WTC11 (cell line): ENCODE results near the gene ANKRD66. TPM values are rescaled to one million over a fixed set of nuclear protein-coding genes. Genes with fewer than 3 reads are reported as not detected.
A peak's percentile ranks its signal among the peaks of the same experiment; 100 is the strongest.

Experiments
- ATAC-seq: fragments of 200-7000 bp; cut with Tn5 transposase; 2 replicates; pipeline ENCODE4 v1.10.0; 2021; ENCODE audit warnings: mild to moderate bottlenecking, moderate library complexity
- CTCF ChIA-PET: fragments of 300-600 bp; sonication (Branson Sonifier 250); formaldehyde crosslinking; loops from one replicate; lab custom pipeline; 2021; ENCODE audit warnings: antibody characterized with exemption; lab: Charles Lee
- POLR2A ChIA-PET: fragments of 350-600 bp; sonication (Branson Sonifier 250); formaldehyde crosslinking; loops from one replicate; lab custom pipeline; 2021; ENCODE audit warnings: antibody characterized with exemption; lab: Charles Lee
- DNase-seq: peaks from one replicate; pipeline ENCODE4 v3.0.0; 2021; ENCODE audit warnings: low spot score
- H3K27ac Mint-ChIP-seq: 2 replicates; pipeline ENCODE4 v1.8.0; 2021; ENCODE audit warnings: mixed read lengths
- H3K27me3 Mint-ChIP-seq: 2 replicates; pipeline ENCODE4 v1.8.0; 2021; ENCODE audit warnings: low read depth, mild to moderate bottlenecking, moderate library complexity, mixed read lengths
- H3K36me3 Mint-ChIP-seq: 2 replicates; pipeline ENCODE4 v1.8.0; 2021; ENCODE audit warnings: mixed read lengths
- H3K4me1 Mint-ChIP-seq: 2 replicates; pipeline ENCODE4 v1.8.0; 2022; ENCODE audit warnings: mixed read lengths
- H3K4me3 Mint-ChIP-seq: 2 replicates; pipeline ENCODE4 v1.8.0; 2021; ENCODE audit warnings: mild to moderate bottlenecking, moderate library complexity, mixed read lengths
- H3K9me3 Mint-ChIP-seq: 2 replicates; pipeline ENCODE4 v1.8.0; 2021; ENCODE audit warnings: mixed read lengths
- CTCF ChIP-seq: fragments of 200-600 bp; IDR thresholded peaks from 2 replicates; pipeline ENCODE4 v1.8.0; 2022; ENCODE audit warnings: antibody characterized with exemption
- E2F1 ChIP-seq: sonication (generic); formaldehyde crosslinking; IDR thresholded peaks from 2 replicates; pipeline ENCODE4 v1.8.0; 2022; ENCODE audit warnings: mild to moderate bottlenecking, missing genetic modification reagents
- ELF4 ChIP-seq: sonication (generic); formaldehyde crosslinking; IDR thresholded peaks from 2 replicates; pipeline ENCODE4 v1.8.1; 2022; ENCODE audit warnings: low read depth, mild to moderate bottlenecking, moderate library complexity, missing genetic modification reagents
- EMX1 ChIP-seq: fragments of 250-450 bp; sonication (Bioruptor Pico); IDR thresholded peaks from 2 replicates; pipeline ENCODE4 v1.8.0; 2021; ENCODE audit warnings: mild to moderate bottlenecking
- ESRRA ChIP-seq: sonication (generic); formaldehyde crosslinking; IDR thresholded peaks from 2 replicates; pipeline ENCODE4 v1.8.1; 2022; ENCODE audit warnings: mild to moderate bottlenecking, missing genetic modification reagents, borderline replicate concordance
- HMGA2 ChIP-seq: fragments of 250-450 bp; sonication (Bioruptor Pico); IDR thresholded peaks from 2 replicates; pipeline ENCODE4 v1.4.0; 2021; ENCODE audit warnings: mild to moderate bottlenecking, moderate library complexity
- JUN ChIP-seq: sonication (generic); formaldehyde crosslinking; IDR thresholded peaks from 2 replicates; pipeline ENCODE4 v1.8.0; 2023; ENCODE audit warnings: mild to moderate bottlenecking, missing genetic modification reagents
- MAX ChIP-seq: sonication (generic); formaldehyde crosslinking; IDR thresholded peaks from 2 replicates; pipeline ENCODE4 v1.8.0; 2022; ENCODE audit warnings: mild to moderate bottlenecking, missing genetic modification reagents
- MLX ChIP-seq: sonication (generic); formaldehyde crosslinking; IDR thresholded peaks from 2 replicates; pipeline ENCODE4 v1.8.1; 2023; ENCODE audit warnings: mild to moderate bottlenecking, missing genetic modification reagents, moderate library complexity
- MXD4 ChIP-seq: fragments of 250-450 bp; sonication (Bioruptor Pico); IDR thresholded peaks from 2 replicates; pipeline ENCODE4 v1.8.0; 2021; ENCODE audit warnings: mild to moderate bottlenecking, moderate library complexity, borderline replicate concordance
- NFYB ChIP-seq: sonication (generic); formaldehyde crosslinking; conservative IDR thresholded peaks from 2 replicates; pipeline ENCODE4 v1.8.0; 2022; ENCODE audit warnings: low read depth, missing genetic modification reagents
- OVOL2 ChIP-seq: fragments of 250-450 bp; sonication (Bioruptor Pico); IDR thresholded peaks from 2 replicates; pipeline ENCODE4 v1.9.0; 2021; ENCODE audit warnings: mild to moderate bottlenecking, borderline replicate concordance
- PREB ChIP-seq: sonication (generic); formaldehyde crosslinking; IDR thresholded peaks from 2 replicates; pipeline ENCODE4 v1.8.1; 2022; ENCODE audit warnings: mild to moderate bottlenecking, missing genetic modification reagents, moderate library complexity, borderline replicate concordance
- TEAD1 ChIP-seq: sonication (generic); formaldehyde crosslinking; IDR thresholded peaks from 2 replicates; pipeline ENCODE4 v1.8.0; 2022; ENCODE audit warnings: mild to moderate bottlenecking, missing genetic modification reagents
- TEAD4 ChIP-seq: sonication (generic); formaldehyde crosslinking; IDR thresholded peaks from 2 replicates; pipeline ENCODE4 v1.8.0; 2022; ENCODE audit warnings: mild to moderate bottlenecking, missing genetic modification reagents
- TP53 ChIP-seq: sonication (generic); formaldehyde crosslinking; IDR thresholded peaks from 2 replicates; pipeline ENCODE4 v1.8.1; 2023; ENCODE audit warnings: mild to moderate bottlenecking, missing genetic modification reagents
- USF1 ChIP-seq: sonication (generic); formaldehyde crosslinking; IDR thresholded peaks from 2 replicates; pipeline ENCODE4 v1.8.0; 2022; ENCODE audit warnings: mild to moderate bottlenecking, missing genetic modification reagents
- ZBTB21 ChIP-seq: sonication (generic); formaldehyde crosslinking; IDR thresholded peaks from 2 replicates; pipeline ENCODE4 v1.8.1; 2023; ENCODE audit warnings: mild to moderate bottlenecking, missing genetic modification reagents, borderline replicate concordance
- ZBTB43 ChIP-seq: sonication (generic); formaldehyde crosslinking; IDR thresholded peaks from 2 replicates; pipeline ENCODE4 v1.8.1; 2023; ENCODE audit warnings: mild to moderate bottlenecking, missing genetic modification reagents
- ZNF512 ChIP-seq: sonication (generic); formaldehyde crosslinking; IDR thresholded peaks from 2 replicates; pipeline ENCODE4 v1.8.1; 2022; ENCODE audit warnings: missing genetic modification reagents, borderline replicate concordance
- ZNF532 ChIP-seq: fragments of 250-450 bp; sonication (Bioruptor Pico); IDR thresholded peaks from 2 replicates; pipeline ENCODE4 v1.9.0; 2021; ENCODE audit warnings: mild to moderate bottlenecking, borderline replicate concordance
- ZNF671 ChIP-seq: fragments of 250-450 bp; sonication (Bioruptor Pico); IDR thresholded peaks from 2 replicates; pipeline ENCODE4 v1.8.0; 2021; ENCODE audit warnings: mild to moderate bottlenecking
- total RNA-seq: library from RNA; stranded (reverse); gene quantifications from 3 replicates; pipeline ENCODE4 v1.2.3, GENCODE V29; 2021

Gene ANKRD66
- total RNA-seq, 1 experiment from 2014 or later: not detected

- TF ChIP-seq MXD4 (CRISPR knock-in tag) (no peak), ESRRA (no peak), ZBTB21 (CRISPR knock-in tag) (no peak), ZNF671 (CRISPR knock-in tag) (no peak), OVOL2 (CRISPR knock-in tag) (no peak), NFYB (no peak), MLX (no peak), TEAD4 (CRISPR knock-in tag) (no peak), EMX1 (no peak), ZBTB43 (no peak), USF1 (CRISPR knock-in tag) (no peak)
These were observed 46.8 kb upstream of the ANKRD66 start (continued) for GRCh38 chr6:46699970-46700369.

- ChIA-PET POLR2A (no interaction called here), CTCF (interaction anchor here (0.7 to 1.0 kb wide), 3 partner anchors 30 to 144 kb away, joined by 3 to 4 read pairs (median 3); partner anchors contain the start of gene PLA2G7)
- Mint-ChIP-seq H3K9me3 (no peaks in the 10 kb centered on the region; the same call in 1 of the 2 replicates), H3K36me3 (no peaks in the 10 kb centered on the region), H3K4me3 (no peak overlapping the region), H3K27ac (no peak overlapping the region), H3K4me1 (peaks cover 8% of the 10 kb centered on the region), H3K27me3 (no peaks in the 10 kb centered on the region)
- ATAC-seq (peak; percentile 65; the same call in 1 of the 2 replicates), DNase-seq (no peak)
- TF ChIP-seq USF1 (CRISPR knock-in tag) (no peak), CTCF (no peak), TEAD1 (CRISPR knock-in tag) (no peak), MAX (CRISPR knock-in tag) (no peak), ELF4 (CRISPR knock-in tag) (no peak), HMGA2 (CRISPR knock-in tag) (no peak), JUN (CRISPR knock-in tag) (no peak), TP53 (CRISPR knock-in tag) (no peak), PREB (CRISPR knock-in tag) (no peak), ZNF532 (CRISPR knock-in tag) (no peak), ZNF512 (no peak), E2F1 (no peak), MXD4 (CRISPR knock-in tag) (no peak), ZBTB21 (CRISPR knock-in tag) (no peak)
These were observed 42.2 kb upstream of the ANKRD66 start for GRCh38 chr6:46704562-46704961.
